ENCODE data around the gene SNCA.

SNCA gene

GRCh38 chr4:89784686-89785231, 52.2 kb downstream of the SNCA start:
- CTCF ChIA-PET: no interaction called here

GRCh38 chr4:89781321-89781720, 55.6 kb downstream of the SNCA start:
- Histone ChIP-seq H3K9me3 (ENCODE audit: control insufficient read depth, insufficient read depth, low read depth, low read length) (no peaks in the 10 kb centered on the region), H3K4me1 (ENCODE audit: control insufficient read depth, insufficient read depth, low read length) (no peaks in the 10 kb centered on the region), H3K36me3 (ENCODE audit: control insufficient read depth in 2 of 2, insufficient read depth in 1 of 2, low read length in 2 of 2) (no peaks in the 10 kb centered on the region), H3K4me3 (ENCODE audit: low read depth, low read length) (no peak overlapping the region), H3K27ac (ENCODE audit: extremely low read depth, low read depth, low read length) (no peak overlapping the region)
- no peak for TF ChIP-seq ZBTB6 (tag by site-specific recombination; IDR thresholded peaks at IDR 0.05)
- no peak for TF ChIP-seq KLF8 (tag by site-specific recombination; IDR thresholded peaks at IDR 0.05)
- no peak for TF ChIP-seq ZBTB11 (tag by site-specific recombination; conservative IDR thresholded peaks at IDR 0.05; ENCODE audit: low read depth)
- TF ChIP-seq ZNF830 (tag by site-specific recombination; IDR thresholded peaks at IDR 0.05; ENCODE audit: low read depth): no peak
- TF ChIP-seq HOXD13 (CRISPR knock-in tag; IDR thresholded peaks at IDR 0.05; ENCODE audit: borderline replicate concordance): no peak
- no peak for TF ChIP-seq ZNF623 (tag by site-specific recombination; IDR thresholded peaks at IDR 0.05)
- ChIA-PET POLR2A (no interaction called here), CTCF (no interaction called here)

More at GRCh38 chr4:89784686-89785231, 52.2 kb downstream of the SNCA start:
- H3K36me3 ChIP-seq (ENCODE audit: control insufficient read depth in 2 of 2, insufficient read depth in 1 of 2, low read length in 2 of 2): no peaks in the 10 kb centered on the region
- H3K9me3 ChIP-seq (ENCODE audit: control insufficient read depth, insufficient read depth, low read depth, low read length): no peaks in the 10 kb centered on the region
- H3K4me1 ChIP-seq (ENCODE audit: control insufficient read depth, insufficient read depth, low read length): no peaks in the 10 kb centered on the region
- H3K4me3 ChIP-seq (ENCODE audit: low read depth, low read length): no peak overlapping the region
- TF ChIP-seq ZNF561 (tag by site-specific recombination; IDR thresholded peaks at IDR 0.05; ENCODE audit: borderline replicate concordance) (no peak), SETDB1 (IDR thresholded peaks at IDR 0.05; ENCODE audit: insufficient read length, low read length) (no peak)
- POLR2A ChIA-PET: no interaction called here
- H3K27ac ChIP-seq (ENCODE audit: extremely low read depth, low read depth, low read length): no peak overlapping the region

- Histone ChIP-seq H3K36me3 (ENCODE audit: control insufficient read depth in 2 of 2, insufficient read depth in 1 of 2, low read length in 2 of 2) (no peaks in the 10 kb centered on the region), H3K27ac (ENCODE audit: extremely low read depth, low read depth, low read length) (no peak overlapping the region), H3K4me1 (ENCODE audit: control insufficient read depth, insufficient read depth, low read length) (no peaks in the 10 kb centered on the region), H3K9me3 (ENCODE audit: control insufficient read depth, insufficient read depth, low read depth, low read length) (no peaks in the 10 kb centered on the region), H3K4me3 (ENCODE audit: low read depth, low read length) (no peak overlapping the region)
- POLR2A ChIA-PET: no interaction called here
- CTCF ChIA-PET: no interaction called here
- TF ChIP-seq ZNF580 (tag by site-specific recombination; IDR thresholded peaks at IDR 0.05) (no peak), ZNF280C (tag by site-specific recombination; IDR thresholded peaks at IDR 0.05) (no peak), ZNF121 (tag by site-specific recombination; IDR thresholded peaks at IDR 0.05) (no peak), BCL6B (tag by site-specific recombination; IDR thresholded peaks at IDR 0.05) (no peak), ZNF692 (tag by site-specific recombination; IDR thresholded peaks at IDR 0.05) (no peak), ZNF76 (tag by site-specific recombination; IDR thresholded peaks at IDR 0.05; ENCODE audit: borderline replicate concordance, low read depth) (no peak), ZNF514 (tag by site-specific recombination; IDR thresholded peaks at IDR 0.05) (no peak), SP3 (tag by site-specific recombination; IDR thresholded peaks at IDR 0.05) (no peak), ZNF175 (tag by site-specific recombination; IDR thresholded peaks at IDR 0.05) (no peak), ZNF48 (tag by site-specific recombination; IDR thresholded peaks at IDR 0.05) (no peak), ZNF202 (tag by site-specific recombination; IDR thresholded peaks at IDR 0.05; ENCODE audit: borderline replicate concordance) (no peak), ZNF768 (tag by site-specific recombination; IDR thresholded peaks at IDR 0.05) (no peak)
Measured at GRCh38 chr4:89773805-89774204, 63.2 kb downstream of the SNCA start.

Measured in HEK293 (cell line).